Neural cell (in vitro differentiated cells): ENCODE measurements around the gene ZNF438. TPM values are rescaled to one million over a fixed set of nuclear protein-coding genes. Genes with fewer than 3 reads are reported as not detected.

Experiments used
- H2AFZ ChIP-seq: fragments of 200-600, 300-800 bp; sonication (generic), shearing (Covaris generic); 2 replicates; pipeline ENCODE4 v1.6.0; 2014; ENCODE audit warnings: low read depth, mild to moderate bottlenecking, antibody characterized with exemption, low read length, moderate library complexity
- H3F3A ChIP-seq: fragments of 200-600 bp; shearing (Covaris generic); 2 replicates; pipeline ENCODE4 v1.6.1; 2016; ENCODE audit warnings: mild to moderate bottlenecking, moderate library complexity, mixed read lengths, antibody characterized with exemption, low read length; ENCODE audit not compliant: insufficient read depth, poor library complexity, severe bottlenecking
- H3K27ac ChIP-seq: fragments of 200-600, 300-800 bp; sonication (generic), shearing (Covaris generic); 2 replicates; pipeline ENCODE4 v1.5.1; 2014; ENCODE audit warnings: mild to moderate bottlenecking, low read length, moderate library complexity
- H3K27me3 ChIP-seq: fragments of 300-800, 200-600 bp; sonication (generic), shearing (Covaris generic); 2 replicates; pipeline ENCODE4 v1.6.0; 2014; ENCODE audit warnings: mild to moderate bottlenecking, low read depth, low read length, moderate library complexity; ENCODE audit not compliant: insufficient read depth
- H3K36me3 ChIP-seq: fragments of 300-800, 200-600 bp; sonication (generic), shearing (Covaris generic); 2 replicates; pipeline ENCODE4 v1.5.1; 2014; ENCODE audit warnings: mild to moderate bottlenecking, antibody characterized with exemption, low read length, moderate library complexity; ENCODE audit not compliant: insufficient read depth
- H3K4me2 ChIP-seq: fragments of 300-800, 200-600 bp; sonication (generic), shearing (Covaris generic); 2 replicates; pipeline ENCODE4 v1.6.0; 2014; ENCODE audit warnings: mild to moderate bottlenecking, low read length
- H3K4me3 ChIP-seq: fragments of 300-800, 200-600 bp; sonication (generic), shearing (Covaris generic); 2 replicates; pipeline ENCODE4 v1.5.1; 2014; ENCODE audit warnings: mild to moderate bottlenecking, low read length, moderate library complexity
- H3K79me2 ChIP-seq: fragments of 200-600 bp; shearing (Covaris generic); replicated peaks from 2 replicates; pipeline ENCODE4 v1.6.0; 2014; ENCODE audit warnings: mild to moderate bottlenecking, low read length, moderate library complexity; ENCODE audit not compliant: insufficient read depth
- H3K9ac ChIP-seq: fragments of 300-800, 200-600 bp; sonication (generic), shearing (Covaris generic); 2 replicates; pipeline ENCODE4 v1.6.1; 2016; ENCODE audit warnings: mild to moderate bottlenecking, low read length, mixed read lengths
- H3K9me2 ChIP-seq: fragments of 200-600 bp; shearing (Covaris generic); 2 replicates; pipeline ENCODE4 v1.6.1; 2016; ENCODE audit warnings: mild to moderate bottlenecking, low read length, mixed read lengths; ENCODE audit not compliant: insufficient read depth
- H3K9me3 ChIP-seq: fragments of 200-600, 300-800 bp; sonication (generic), shearing (Covaris generic); 2 replicates; pipeline ENCODE4 v1.6.1; 2016; ENCODE audit warnings: mild to moderate bottlenecking, mixed run types, low read length, moderate library complexity, mixed read lengths
- H4K20me1 ChIP-seq: fragments of 200-600 bp; shearing (Covaris generic); 2 replicates; pipeline ENCODE4 v1.6.1; 2016; ENCODE audit warnings: mild to moderate bottlenecking, mixed run types; ENCODE audit not compliant: insufficient read depth
- CTCF ChIP-seq: fragments of 450-650 bp; IDR thresholded peaks from 2 replicates; pipeline ENCODE4 v1.5.1; 2014; ENCODE audit warnings: antibody characterized with exemption, mild to moderate bottlenecking, moderate library complexity; ENCODE audit not compliant: poor library complexity, severe bottlenecking
- EP300 ChIP-seq: fragments of 450-650 bp; conservative IDR thresholded peaks from 2 replicates; pipeline ENCODE4 v1.6.1; 2014; ENCODE audit warnings: antibody characterized with exemption, mild to moderate bottlenecking, moderate library complexity; ENCODE audit not compliant: poor library complexity, severe bottlenecking
- EZH2 ChIP-seq: fragments of 200-600, 300-800 bp; shearing (Covaris generic), sonication (generic); IDR thresholded peaks from 2 replicates; pipeline ENCODE4 v1.6.1; 2014; ENCODE audit warnings: antibody characterized with exemption, low read length, borderline replicate concordance, mild to moderate bottlenecking; ENCODE audit not compliant: insufficient read depth, poor library complexity, severe bottlenecking
- MXI1 ChIP-seq: fragments of 450-650 bp; conservative IDR thresholded peaks from 2 replicates; pipeline ENCODE4 v1.6.1; 2014; ENCODE audit warnings: antibody characterized with exemption, mild to moderate bottlenecking; ENCODE audit not compliant: poor library complexity, severe bottlenecking
- POLR2AphosphoS5 ChIP-seq: IDR thresholded peaks from 2 replicates; pipeline ENCODE4 v1.6.1; 2012
- RAD21 ChIP-seq: fragments of 450-650 bp; conservative IDR thresholded peaks from 2 replicates; pipeline ENCODE4 v1.6.1; 2014; ENCODE audit warnings: antibody characterized with exemption, mild to moderate bottlenecking, moderate library complexity
- REST ChIP-seq: IDR thresholded peaks from 2 replicates; pipeline ENCODE4 v1.6.1; 2012; ENCODE audit warnings: borderline replicate concordance
- SMC3 ChIP-seq: fragments of 450-650 bp; conservative IDR thresholded peaks from 2 replicates; pipeline ENCODE4 v1.6.1; 2014; ENCODE audit warnings: antibody characterized with exemption, mild to moderate bottlenecking, moderate library complexity; ENCODE audit not compliant: poor library complexity
- TAF1 ChIP-seq: IDR thresholded peaks from 2 replicates; pipeline ENCODE4 v1.6.1; 2012; ENCODE audit warnings: low read depth
- polyA plus RNA-seq: library from polyadenylated mRNA; depleted of rRNA; stranded (reverse); fragments of >200 nt; gene quantifications from 2 replicates; pipeline ENCODE4 v1.2.3, GENCODE V29; 2014

The ZNF438 gene
- polyA plus RNA-seq, 1 donor from 2014 or later = 0.78 TPM

GRCh38 chr10:30854656-30855055 is 177.0 kb downstream of the ZNF438 start:
- H2AFZ ChIP-seq = no peak overlapping the region
- no peaks in the 10 kb centered on the region for H3K79me2 ChIP-seq
- no peaks in the 10 kb centered on the region for H3F3A ChIP-seq
- H3K4me2 ChIP-seq = no peak overlapping the region
- H3K9ac ChIP-seq = no peak overlapping the region
- no peaks in the 10 kb centered on the region for H3K9me3 ChIP-seq
- no peaks in the 10 kb centered on the region for H3K27me3 ChIP-seq
- H4K20me1 ChIP-seq = no peaks in the 10 kb centered on the region
- H3K4me3 ChIP-seq = no peak overlapping the region
- TF ChIP-seq TAF1 (no peak), RAD21 (no peak), POLR2AphosphoS5 (no peak), SMC3 (no peak), MXI1 (no peak), CTCF (no peak), REST (no peak), EP300 (no peak), EZH2 (no peak)
- no peaks in the 10 kb centered on the region for H3K36me3 ChIP-seq
- no peaks in the 10 kb centered on the region for H3K9me2 ChIP-seq
- H3K27ac ChIP-seq = no peak overlapping the region

- H3K9ac ChIP-seq = no peak overlapping the region
- H3K27me3 ChIP-seq = no peaks in the 10 kb centered on the region
- H3K4me3 ChIP-seq = no peak overlapping the region
- H3K36me3 ChIP-seq = no peaks in the 10 kb centered on the region
- H3K79me2 ChIP-seq = no peaks in the 10 kb centered on the region
- H3K9me3 ChIP-seq = no peaks in the 10 kb centered on the region
- no peak overlapping the region for H3K4me2 ChIP-seq
- H2AFZ ChIP-seq = no peak overlapping the region
- H3K27ac ChIP-seq = no peak overlapping the region
- H3F3A ChIP-seq = no peaks in the 10 kb centered on the region
- no peak for TF ChIP-seq EP300
- H3K9me2 ChIP-seq = no peaks in the 10 kb centered on the region
- H4K20me1 ChIP-seq = no peaks in the 10 kb centered on the region
Observed at GRCh38 chr10:30853066-30853465, 178.6 kb downstream of the ZNF438 start.

- H3K27me3 ChIP-seq = no peaks in the 10 kb centered on the region
- H3K4me2 ChIP-seq = no peak overlapping the region
- no peak overlapping the region for H3K9ac ChIP-seq
- no peaks in the 10 kb centered on the region for H4K20me1 ChIP-seq
- H3K9me3 ChIP-seq = no peaks in the 10 kb centered on the region
- no peak for TF ChIP-seq POLR2AphosphoS5
- no peak for TF ChIP-seq RAD21
- TF ChIP-seq REST = no peak
- no peaks in the 10 kb centered on the region for H3K79me2 ChIP-seq
- no peaks in the 10 kb centered on the region for H3F3A ChIP-seq
- no peak overlapping the region for H3K27ac ChIP-seq
- no peaks in the 10 kb centered on the region for H3K9me2 ChIP-seq
- H3K36me3 ChIP-seq = no peaks in the 10 kb centered on the region
- no peak overlapping the region for H2AFZ ChIP-seq
- H3K4me3 ChIP-seq = no peak overlapping the region
Observed at GRCh38 chr10:30850776-30851175, 180.9 kb downstream of the ZNF438 start.
